ENCODE data around the gene STYX. TPM values are rescaled to one million over a fixed set of nuclear protein-coding genes. Genes with fewer than 3 reads are reported as not detected.

The STYX gene
- polyA plus RNA-seq, 3 donors: 4.5 to 7.8 (median 5.7) TPM

DNA sequence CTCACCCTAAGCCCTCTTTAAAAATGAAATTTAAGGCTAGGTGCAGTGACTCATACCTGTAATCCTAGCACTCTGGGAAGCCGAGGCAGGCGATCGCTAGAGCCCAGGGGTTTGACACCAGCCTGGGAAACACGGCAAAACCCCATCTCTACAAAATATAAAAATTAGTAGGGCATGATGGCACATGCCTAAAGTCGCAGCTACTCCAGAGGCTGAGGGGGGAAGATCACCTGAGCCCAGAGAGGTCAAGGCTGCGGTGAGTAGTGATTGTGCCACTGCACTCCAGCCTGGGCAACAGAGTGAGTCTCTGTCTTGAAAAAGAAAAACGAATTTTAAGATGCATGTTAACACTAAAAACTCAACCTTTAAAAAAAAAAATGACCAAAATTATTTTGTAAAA lies 48.7 kb downstream of the STYX start:
- H3K27ac ChIP-seq (ENCODE audit: low read depth, low read length): no peak overlapping the region
- 83 to 91% (median 91%) methylated on average over 7 of the region's 7 CpGs for WGBS, 3 donors

DNA sequence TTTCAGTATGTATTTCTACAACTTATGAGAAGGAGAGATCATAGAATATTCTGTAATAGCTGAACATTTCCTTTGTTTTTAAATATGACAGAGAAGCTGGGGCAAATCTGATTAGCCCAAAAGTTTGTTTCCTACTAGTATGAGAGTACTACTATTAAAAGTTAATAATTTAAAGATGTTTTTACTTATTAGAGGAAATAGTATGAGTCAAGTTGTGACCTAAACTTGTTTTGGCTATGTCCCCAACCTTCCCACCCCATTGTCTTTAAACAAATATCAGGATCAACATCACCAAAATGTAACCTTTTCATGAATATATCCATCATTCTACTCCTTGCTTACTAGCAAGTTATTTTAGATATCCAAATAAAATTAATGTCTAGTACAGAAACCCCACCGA lies 50.9 kb downstream of the STYX start:
- 84 to 94% (median 91%) methylated on average over 1 of the region's 1 CpG for WGBS, 3 donors
- H3K27ac ChIP-seq (ENCODE audit: low read depth, low read length): no peak overlapping the region

DNA sequence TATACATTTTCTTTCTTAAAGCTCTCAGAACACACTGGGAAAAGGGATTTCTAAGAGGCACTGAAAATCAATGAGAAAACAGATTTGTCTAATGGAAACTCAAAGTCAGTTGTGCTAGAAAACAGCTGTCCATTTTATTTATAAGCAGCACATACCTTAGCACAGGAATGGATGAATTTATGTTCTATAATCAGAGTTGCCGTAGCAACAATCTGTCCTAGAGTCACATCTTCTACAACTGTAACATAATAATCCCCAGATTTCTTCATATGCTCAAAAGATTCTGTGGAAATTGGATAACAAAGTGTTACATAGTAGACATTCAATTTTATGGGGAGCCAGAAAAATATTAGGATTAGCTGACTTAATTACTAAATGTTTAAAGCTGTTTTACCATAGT lies 51.7 kb downstream of the STYX start:
- 100% methylated on average over 1 of the region's 1 CpG for WGBS, 3 donors
- no peak overlapping the region for H3K27ac ChIP-seq (ENCODE audit: low read depth, low read length)

DNA sequence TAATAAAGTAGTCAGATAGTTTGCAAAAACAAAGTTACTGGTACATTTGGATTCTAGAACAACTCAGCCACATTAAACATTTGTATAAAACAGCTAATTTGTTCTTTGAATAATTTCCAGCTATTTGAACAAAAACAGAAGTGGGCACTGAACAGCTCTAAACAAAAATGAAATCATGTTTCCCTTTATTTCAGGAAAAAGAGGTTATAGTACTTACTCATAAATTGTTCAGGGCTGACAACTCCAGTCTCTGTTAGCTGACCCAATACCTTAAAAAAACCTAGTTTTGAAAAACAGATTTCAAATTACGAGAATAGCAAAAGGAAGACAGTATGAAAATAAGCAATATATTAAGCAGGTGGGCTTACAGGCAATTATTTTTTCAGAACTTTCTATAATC lies 53.2 kb downstream of the STYX start:
- WGBS, 3 donors: 71 to 100% (median 79%) methylated on average over 1 of the region's 1 CpG
- H3K27ac ChIP-seq (ENCODE audit: low read depth, low read length): no peak overlapping the region

DNA sequence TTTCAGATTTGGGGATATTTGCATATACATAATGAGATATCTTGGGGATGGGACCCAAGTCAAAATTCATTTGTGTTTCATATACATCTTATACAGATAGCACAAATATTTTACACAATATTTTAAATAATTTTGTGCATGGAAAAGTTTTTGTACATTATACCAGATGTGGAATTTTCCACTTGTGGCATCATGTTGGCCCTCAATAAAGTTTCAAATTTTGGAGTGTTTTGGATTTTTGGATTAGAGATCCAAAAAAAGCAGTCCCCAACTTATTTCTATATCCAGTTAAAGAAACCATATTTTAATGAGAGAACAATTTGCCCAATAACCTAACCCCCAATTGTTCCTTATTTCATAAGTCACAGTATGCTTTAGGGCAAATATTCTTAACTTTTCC lies 56.9 kb downstream of the STYX start:
- H3K27ac ChIP-seq (ENCODE audit: low read depth, low read length): no peak overlapping the region

DNA sequence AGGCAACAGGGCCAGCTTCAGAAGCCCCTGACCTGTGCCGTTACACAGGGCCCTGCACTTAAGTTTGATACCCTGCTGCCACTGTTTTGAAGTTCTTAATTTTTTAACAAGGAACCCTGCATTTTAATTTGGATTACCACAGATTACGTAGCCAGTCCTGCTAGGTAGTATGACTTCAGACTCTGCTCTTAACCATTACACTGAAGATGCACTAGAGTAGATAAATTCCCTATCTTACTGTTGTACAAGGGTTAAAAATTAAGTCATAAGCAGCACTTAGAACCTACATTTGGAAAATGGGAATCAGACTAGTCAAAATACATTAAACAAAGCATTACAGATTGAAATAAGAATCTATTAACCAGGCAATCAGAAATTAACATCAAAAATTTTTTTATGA lies 59.2 kb downstream of the STYX start:
- no peak overlapping the region for H3K27ac ChIP-seq (ENCODE audit: low read depth, low read length)
- 62 to 86% (median 84%) methylated on average over 2 of the region's 2 CpGs for WGBS, 3 donors

DNA sequence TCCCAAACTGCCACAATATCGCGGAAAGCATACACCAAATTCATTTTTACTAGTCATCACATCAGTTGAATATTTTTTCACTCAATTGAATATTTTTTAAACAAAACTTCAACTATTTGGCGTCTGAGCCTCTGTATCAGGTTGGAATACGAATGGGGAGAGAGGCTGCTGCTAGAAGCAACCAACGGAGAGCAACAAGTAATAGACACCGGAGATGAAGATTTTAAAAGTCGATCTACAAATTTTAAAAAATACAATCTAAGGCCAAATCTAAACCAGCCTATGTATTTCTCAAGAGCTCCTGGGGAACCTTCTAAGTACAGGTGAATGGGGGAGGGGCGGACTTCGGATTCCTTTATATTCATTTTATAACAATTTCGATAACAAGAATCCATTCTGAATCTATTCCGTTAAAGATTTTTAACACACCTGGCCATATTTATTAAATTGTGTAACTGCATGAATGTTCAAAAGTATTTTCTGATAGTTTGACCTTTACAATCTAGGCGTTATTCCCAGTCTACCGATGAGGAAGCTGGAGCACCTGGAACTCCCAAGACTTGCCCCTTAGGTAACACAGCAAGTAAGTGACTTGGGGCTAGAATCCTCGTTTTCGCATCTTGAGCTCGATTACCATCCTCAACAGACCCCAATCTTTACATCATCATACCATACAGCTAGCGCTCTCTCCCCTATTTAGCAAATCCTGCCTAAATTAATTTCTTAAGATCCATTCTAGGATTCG lies 60.2 kb downstream of the STYX start:
- no peak overlapping the region for H3K27ac ChIP-seq (ENCODE audit: low read depth, low read length)
- 32 to 60% (median 60%) methylated on average over 18 of the region's 18 CpGs for WGBS, 3 donors

DNA sequence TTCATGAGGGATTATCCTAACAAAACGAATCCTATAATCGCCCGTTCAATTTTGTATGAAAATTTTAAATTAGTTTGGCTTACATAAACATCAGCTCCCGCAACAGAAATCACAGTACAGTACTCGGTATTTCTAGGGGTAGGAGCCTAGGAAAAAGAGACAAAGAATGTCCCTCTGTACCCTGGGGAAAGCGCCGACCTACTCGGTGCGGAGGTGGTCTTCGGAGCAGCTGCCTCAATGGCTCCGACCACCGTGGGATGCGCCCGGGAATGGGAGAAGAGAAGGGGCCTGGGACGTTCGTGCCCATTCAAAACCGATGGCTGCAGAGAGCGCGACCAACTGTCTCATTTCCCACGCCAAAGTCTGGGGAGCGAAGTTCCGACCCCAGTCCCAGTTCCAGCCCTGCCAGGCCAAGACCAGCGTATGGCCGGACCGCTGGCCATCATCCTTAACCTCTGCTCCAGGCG lies 60.8 kb downstream of the STYX start:
- WGBS, 3 donors: 1 to 3% (median 2%) methylated on average over 26 of the region's 26 CpGs
- H3K27ac ChIP-seq (ENCODE audit: low read depth, low read length): no peak overlapping the region

DNA sequence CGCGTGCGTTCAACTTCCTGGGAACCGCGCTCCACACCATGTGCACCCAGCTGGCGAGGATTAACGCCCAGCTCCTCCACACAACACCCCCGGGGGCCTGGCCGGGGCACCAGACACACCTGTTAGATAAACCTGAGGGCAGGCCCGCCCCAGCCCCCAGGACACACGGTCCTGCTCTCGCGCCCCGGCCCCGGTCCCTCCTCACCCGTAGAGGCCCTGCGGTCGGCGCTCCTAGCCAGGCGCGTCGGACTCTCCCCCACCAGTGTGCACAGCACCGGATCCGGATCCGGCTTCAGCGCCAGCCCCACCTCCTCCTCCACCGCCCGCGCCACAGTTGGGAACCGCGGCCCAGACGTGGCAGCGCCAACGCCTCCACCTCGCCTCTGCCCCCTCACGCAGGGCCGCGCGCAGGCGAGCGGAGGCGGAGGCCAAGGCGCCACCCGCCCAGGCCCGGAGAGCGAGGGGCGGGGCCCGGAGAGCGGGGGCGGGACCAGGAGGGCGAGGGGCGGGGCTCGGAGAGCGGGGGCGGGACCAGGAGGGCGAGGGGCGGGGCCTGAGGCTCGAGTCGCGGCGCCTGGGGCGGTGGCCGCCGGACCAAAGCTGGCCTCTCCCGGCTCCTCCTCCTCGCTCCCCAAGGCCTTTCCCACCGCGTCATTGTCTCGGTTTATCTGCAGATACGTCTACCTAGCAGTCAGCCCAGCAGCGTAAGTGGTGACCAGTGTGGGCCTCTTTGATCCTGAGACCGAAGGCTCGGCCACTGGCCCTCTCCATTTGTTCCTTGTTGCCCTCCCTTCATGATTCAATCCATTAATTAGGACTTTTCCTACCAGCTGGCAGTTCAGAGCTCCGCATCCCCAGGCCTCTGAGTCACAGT lies 61.5 kb downstream of the STYX start, which contains the start of gene GNPNAT1:
Gene GNPNAT1 (minus strand): TSS at position 385 of the 874 bp plus-strand sequence. CDS start 6,957 bp downstream, outside the sequence.
- peak within 1 kb of the TSS; percentile 28 for H3K27ac ChIP-seq (ENCODE audit: low read depth, low read length)
- 0 to 4% (median 2%) methylated on average over 68 to 74 of the region's 74 CpGs for WGBS, 3 donors

DNA sequence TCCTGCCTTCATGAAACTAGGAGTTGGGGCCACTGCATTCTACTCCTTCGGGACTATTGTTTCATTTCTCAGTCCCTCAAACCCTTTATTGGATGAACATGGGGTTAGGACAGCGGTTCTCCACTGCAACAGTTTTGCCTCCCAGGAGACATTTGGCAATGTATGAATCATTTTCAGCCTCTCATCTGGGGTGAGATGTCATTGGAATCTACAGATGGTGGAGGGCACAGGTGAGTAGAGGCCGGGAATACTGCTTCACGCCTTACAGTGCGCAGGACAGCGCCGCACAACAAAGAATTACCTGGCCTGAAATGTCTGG lies 62.1 kb downstream of the STYX start:
- WGBS, 3 donors: 68 to 79% (median 75%) methylated on average over 7 of the region's 7 CpGs
- peak overlapping the region; percentile 28 for H3K27ac ChIP-seq (ENCODE audit: low read depth, low read length)

DNA sequence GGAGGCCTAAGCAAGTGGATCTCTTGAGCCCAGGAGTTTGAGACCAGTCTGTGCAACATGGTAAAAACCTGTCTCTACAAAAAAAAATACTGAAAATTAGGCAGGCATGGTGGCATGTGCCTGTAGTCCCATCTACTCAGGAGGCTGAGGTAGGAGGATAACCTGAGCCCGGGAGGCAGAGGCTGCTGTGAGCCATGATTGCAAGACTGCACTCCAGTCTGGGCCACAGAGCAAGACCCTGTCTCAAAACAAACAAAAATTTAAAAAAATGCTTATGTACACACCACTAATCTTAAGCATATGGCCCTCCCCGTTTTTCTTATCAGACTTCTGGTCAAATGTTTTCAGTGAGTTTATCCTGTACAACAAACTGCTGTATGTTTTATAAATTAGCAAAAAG lies 63.1 kb downstream of the STYX start:
- WGBS, 3 donors: 49 to 78% (median 75%) methylated on average over 2 of the region's 2 CpGs

DNA sequence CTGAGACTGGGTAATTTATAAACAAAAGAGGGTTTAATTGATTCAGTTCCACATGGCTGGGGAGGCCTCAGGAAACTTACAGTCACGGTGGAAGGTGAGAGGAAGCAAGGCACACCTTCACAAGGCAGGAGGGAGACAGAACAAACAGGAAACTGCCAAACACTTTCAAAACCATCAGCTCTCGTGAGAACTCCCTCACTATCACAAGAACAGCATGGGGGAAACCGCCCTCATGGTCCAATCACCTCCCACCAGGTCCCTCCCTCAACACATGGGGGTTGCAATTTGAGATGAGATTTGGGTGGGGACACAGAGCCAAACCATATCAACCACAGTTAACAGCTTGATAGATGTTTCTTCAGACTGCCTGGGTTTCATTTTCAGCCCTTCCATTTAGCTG lies 67.7 kb downstream of the STYX start:
- 71 to 79% (median 71%) methylated on average over 3 of the region's 3 CpGs for WGBS, 3 donors
- H3K27ac ChIP-seq (ENCODE audit: low read depth, low read length): no peak overlapping the region

More for the DNA sequence above, 63.1 kb downstream of the STYX start:
- no peak overlapping the region for H3K27ac ChIP-seq (ENCODE audit: low read depth, low read length)

DNA sequence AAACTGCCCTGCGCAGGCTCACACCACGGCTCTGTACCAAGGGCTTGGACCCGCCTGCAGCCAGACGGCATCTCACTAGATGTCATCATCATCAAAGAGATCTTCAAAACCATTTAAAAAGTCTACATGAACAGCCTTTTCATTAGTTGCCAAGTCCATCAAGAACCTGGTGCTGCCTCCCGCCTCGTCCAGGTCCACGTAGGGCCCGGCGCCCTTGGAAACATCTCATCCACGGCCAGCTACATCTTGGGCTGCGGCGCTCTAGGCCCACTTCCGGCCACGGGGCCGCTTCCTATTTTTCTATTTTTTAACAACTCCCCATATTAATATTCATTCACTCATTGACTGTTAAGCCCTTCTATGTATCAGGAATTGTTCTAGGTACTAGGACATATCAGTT lies 68.9 kb downstream of the STYX start:
- no peak overlapping the region for H3K27ac ChIP-seq (ENCODE audit: low read depth, low read length)
- 94 to 95% (median 94%) methylated on average over 15 of the region's 15 CpGs for WGBS, 3 donors

DNA sequence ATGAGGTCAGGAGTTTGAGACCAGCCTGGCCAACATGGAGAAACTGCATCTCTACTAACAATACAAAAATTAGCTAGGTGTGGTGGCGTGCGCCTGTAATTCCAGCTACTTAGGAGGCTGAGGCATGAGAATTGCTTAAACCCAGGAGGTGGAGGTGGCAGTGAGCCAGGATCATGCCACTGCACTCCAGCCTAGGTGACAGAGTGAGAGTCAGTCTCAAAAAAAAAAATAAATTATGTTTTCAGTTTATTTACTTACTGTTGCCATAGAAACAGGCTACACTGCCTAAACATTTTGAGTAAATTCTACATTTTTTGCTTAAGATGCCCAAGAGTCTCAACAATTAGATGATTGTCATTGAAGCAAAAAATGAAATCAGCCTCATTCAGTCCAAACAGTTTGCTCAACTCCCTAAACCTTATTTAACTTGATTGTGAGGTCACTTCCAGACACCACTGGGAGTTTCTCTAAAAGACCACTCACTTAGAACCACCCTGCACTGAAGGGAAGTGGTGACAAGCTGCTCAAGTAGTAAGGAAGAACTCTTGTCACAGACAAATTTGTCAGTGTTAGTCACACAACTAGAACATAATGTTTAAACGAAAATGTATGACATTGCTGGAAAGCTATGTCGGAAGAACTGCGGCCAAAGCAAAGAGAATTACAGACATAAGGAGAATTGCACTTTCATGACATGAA lies 71.2 kb downstream of the STYX start:
- no peak overlapping the region for H3K27ac ChIP-seq (ENCODE audit: low read depth, low read length)
- 52 to 71% (median 57%) methylated on average over 5 of the region's 5 CpGs for WGBS, 3 donors

DNA sequence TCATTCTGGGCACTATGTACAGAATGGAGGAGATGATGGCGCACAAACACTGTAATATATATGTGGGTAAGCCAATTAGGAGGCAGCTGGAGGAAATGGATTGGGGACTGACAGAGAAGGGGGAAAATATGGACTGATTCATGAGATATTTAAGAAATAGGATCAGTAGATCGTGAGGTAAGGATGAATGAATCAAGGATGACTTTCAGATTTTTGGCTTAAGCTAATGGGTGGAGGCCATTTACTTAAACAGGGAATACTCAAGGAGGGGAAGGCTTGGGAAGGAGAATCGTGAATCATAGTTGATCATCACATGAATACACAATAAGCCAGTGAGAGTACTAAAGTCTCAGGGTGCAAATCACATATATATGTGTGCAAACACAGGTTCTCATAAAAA lies 72.6 kb downstream of the STYX start:
- WGBS, 3 donors: 86 to 95% (median 89%) methylated on average over 3 of the region's 3 CpGs
- H3K27ac ChIP-seq (ENCODE audit: low read depth, low read length): no peak overlapping the region

DNA sequence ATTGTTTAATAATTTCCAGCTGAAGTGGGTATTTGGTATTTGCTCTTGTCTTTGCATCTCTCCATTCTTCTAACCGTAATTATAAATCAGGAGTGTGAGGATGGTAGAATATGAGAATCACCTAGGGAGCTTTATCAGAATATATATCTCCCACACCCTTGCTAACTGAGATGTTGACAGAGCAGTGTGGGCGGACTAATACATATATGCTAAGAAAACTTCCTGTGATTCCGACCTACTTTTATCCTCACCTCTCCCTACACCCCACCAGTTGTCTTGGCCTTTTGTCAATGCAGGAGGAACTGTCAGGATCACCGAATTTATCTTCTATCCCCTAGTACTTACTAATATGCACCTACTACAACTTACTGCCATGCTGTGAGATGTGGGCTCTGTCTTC lies 76.1 kb downstream of the STYX start:
- WGBS, 3 donors: 87 to 93% (median 89%) methylated on average over 4 of the region's 4 CpGs

DNA sequence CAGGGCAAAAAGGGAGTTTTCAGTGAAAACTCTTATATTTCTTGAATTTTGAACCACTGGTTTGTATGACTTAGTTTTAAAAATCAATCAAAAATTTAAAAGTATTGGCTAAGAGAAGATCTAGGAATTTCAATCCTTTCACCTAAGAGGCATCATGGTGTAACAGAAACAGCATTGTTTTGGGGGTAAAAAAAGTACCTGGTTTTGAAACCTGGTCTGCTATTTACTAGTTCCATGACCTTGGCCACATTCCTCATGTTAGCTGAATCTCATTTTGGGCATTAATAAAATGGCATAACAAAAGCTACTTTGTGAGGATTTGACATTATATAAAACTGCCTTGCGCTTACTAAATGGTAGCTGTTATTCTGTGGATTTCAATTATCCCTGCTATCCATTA lies 78.1 kb downstream of the STYX start:
- WGBS, 3 donors: 34 to 97% (median 97%) methylated on average over 1 of the region's 1 CpG
- no peak overlapping the region for H3K27ac ChIP-seq (ENCODE audit: low read depth, low read length)

More for the DNA sequence above, 76.1 kb downstream of the STYX start:
- no peak overlapping the region for H3K27ac ChIP-seq (ENCODE audit: low read depth, low read length)

DNA sequence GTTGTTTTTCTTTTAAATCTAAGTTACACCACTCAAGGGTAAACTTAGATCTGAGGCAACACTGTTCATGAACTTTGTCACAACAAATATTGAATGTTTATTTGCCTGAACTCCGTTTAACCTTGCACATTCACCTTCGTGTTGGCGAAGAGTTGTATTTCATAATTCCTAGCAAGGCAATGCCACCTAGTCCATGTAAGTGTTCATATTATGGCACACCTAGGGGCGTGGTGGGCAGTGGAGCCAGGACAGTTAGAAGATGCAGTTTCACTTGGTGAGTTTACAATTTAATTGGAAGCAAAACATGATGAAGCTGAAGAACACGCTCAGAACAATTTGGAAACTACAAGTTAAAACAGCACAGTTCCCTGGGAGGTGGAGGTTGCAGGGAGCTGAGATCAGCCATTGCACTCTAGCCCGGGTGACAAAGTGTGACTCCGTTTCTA lies 91.9 kb downstream of the STYX start:
- WGBS, 3 donors: 51 to 76% (median 71%) methylated on average over 7 of the region's 7 CpGs
- H3K27ac ChIP-seq (ENCODE audit: low read depth, low read length): no peak overlapping the region

DNA sequence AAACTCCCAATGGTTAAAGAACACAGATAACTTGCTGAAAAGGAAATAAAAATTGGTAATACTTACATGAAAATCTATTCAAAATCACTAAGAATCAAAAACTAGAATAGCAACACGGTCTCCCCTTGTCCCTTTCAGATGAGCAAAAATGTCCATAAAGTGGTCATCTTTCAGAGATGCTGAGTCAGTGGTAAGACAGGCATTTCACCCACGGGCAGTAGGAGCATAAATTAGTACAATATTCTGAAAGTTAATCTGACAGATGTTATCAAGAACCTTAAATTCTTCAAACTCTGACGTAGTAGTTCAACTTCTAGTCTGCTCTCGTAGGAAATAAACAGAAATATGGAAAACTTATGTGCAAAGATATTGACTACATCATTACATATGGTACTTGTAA lies 94.5 kb downstream of the STYX start:
- 42 to 55% (median 45%) methylated on average over 4 of the region's 4 CpGs for WGBS, 3 donors
- no peak overlapping the region for H3K27ac ChIP-seq (ENCODE audit: low read depth, low read length)

All from adipose tissue (tissue), 3 donors.